K562 (cell line): ENCODE results near the gene KCNJ12. TPM values are rescaled to one million over a fixed set of nuclear protein-coding genes. Genes with fewer than 3 reads are reported as not detected.
"Not testable (repeated sequence)": the region's sequence is repeated elsewhere in the genome, so short reads cannot be mapped to it uniquely, and the experiment has no call there.

ENCODE experiments used
- ATAC-seq: fragments of 200-7000 bp; cut with Tn5 transposase; 3 replicates; pipeline ENCODE4 v1.9.1; 2020; ENCODE audit warnings: moderate library complexity
- BruUV-seq: library from RNA; stranded (reverse); fragments of 400-500 nt; replicated peaks from 2 replicates; lab custom pipeline; 2021; lab: Mats Ljungman, UMichigan
- CTCF ChIA-PET: fragments of 300-600 bp; formaldehyde crosslinking; extraction: SDS; loops from one replicate; lab custom pipeline; 2021; ENCODE audit warnings: low intra/inter-chr PET ratio; lab: Yijun Ruan, JAX
- POLR2A ChIA-PET: fragments of 300-600, 350-650 bp; sonication (Branson Sonifier 250); formaldehyde crosslinking; extraction: SDS; loops from one replicate; lab custom pipeline; 2021; ENCODE audit warnings: antibody characterized with exemption, inconsistent platforms; lab: Yijun Ruan, JAX
- DNase-seq, 4 experiments: peaks; one replicate each; pipeline versions ENCODE4 v3.0.0 to v3.0.0-alpha.2; 2011 to 2018; ENCODE audit warnings: low spot score in 3 of 4, mixed read lengths in 3 of 4; ENCODE audit errors: extremely low read depth in 1 of 4
- FAIRE-seq: peaks from 2 replicates; lab custom pipeline; 2011; peaks lifted over from hg19 to GRCh38; lab: Jason Lieb, UNC
- H2AFZ ChIP-seq: 2 replicates; pipeline ENCODE4 v1.6.0; 2011; ENCODE audit warnings: low read depth, low read length, control low read depth, inconsistent platforms
- H3K27ac ChIP-seq: fragments of 200-600 bp; 3 replicates; pipeline ENCODE4 v1.8.0; 2011; ENCODE audit warnings: low read depth, mild to moderate bottlenecking, control low read depth, inconsistent platforms, low read length, moderate library complexity, mixed read lengths; ENCODE audit errors: extremely low read depth
- H3K27me3 ChIP-seq, 2 experiments: fragments of 300-600 bp in 1 of 2; 2 replicates in 1 of 2; 3 replicates in 1 of 2; pipeline versions ENCODE4 v1.6.0 to v1.8.0; 2011; ENCODE audit warnings: inconsistent platforms in 2 of 2, low read length in 2 of 2, mild to moderate bottlenecking in 1 of 2, mixed read lengths in 1 of 2, moderate library complexity in 1 of 2; ENCODE audit not compliant: control insufficient read depth in 2 of 2, insufficient read depth in 2 of 2
- H3K36me3 ChIP-seq: fragments of 300-600 bp; 3 replicates; pipeline ENCODE4 v1.8.0; 2011; ENCODE audit warnings: mild to moderate bottlenecking, low read length, inconsistent platforms; ENCODE audit not compliant: control insufficient read depth, insufficient read depth
- H3K4me1 ChIP-seq, 2 experiments: fragments of 200-600 bp in 1 of 2; replicated peaks in 1 of 2; 2 replicates in 1 of 2; 3 replicates in 1 of 2; pipeline versions ENCODE4 v1.5.1 to v1.8.0; 2011; ENCODE audit warnings: inconsistent platforms in 2 of 2, low read length in 2 of 2, mild to moderate bottlenecking in 1 of 2, mixed read lengths in 1 of 2, moderate library complexity in 1 of 2; ENCODE audit not compliant: control insufficient read depth in 2 of 2, insufficient read depth in 2 of 2
- H3K4me2 ChIP-seq: 2 replicates; pipeline ENCODE4 v1.6.1; 2011; ENCODE audit warnings: low read length, control low read depth, inconsistent platforms, mixed read lengths; ENCODE audit not compliant: insufficient read depth
- H3K4me3 ChIP-seq: fragments of 200-600 bp; sonication (generic), shearing (Covaris generic); 2 replicates; pipeline ENCODE4 v1.5.1; 2016; ENCODE audit warnings: control low read depth, inconsistent platforms
- H3K79me2 ChIP-seq: fragments of 200-600 bp; 3 replicates; pipeline ENCODE4 v1.8.0; 2011; ENCODE audit warnings: low read length, inconsistent platforms; ENCODE audit not compliant: control insufficient read depth, insufficient read depth
- H3K9ac ChIP-seq, 2 experiments: 2 replicates each; pipeline versions ENCODE4 v1.6.0 to v1.6.1; 2011; ENCODE audit warnings: low read depth in 2 of 2, low read length in 2 of 2, control low read depth in 1 of 2, inconsistent platforms in 1 of 2, mild to moderate bottlenecking in 1 of 2, mixed read lengths in 1 of 2; ENCODE audit not compliant: insufficient read depth in 1 of 2
- H3K9me1 ChIP-seq: one replicate; pipeline ENCODE4 v1.6.0; 2011; ENCODE audit warnings: inconsistent platforms, mild to moderate bottlenecking, low read length, moderate library complexity; ENCODE audit not compliant: control insufficient read depth, insufficient read depth
- H3K9me3 ChIP-seq: replicated peaks from 2 replicates; pipeline ENCODE4 v1.5.1; 2011; ENCODE audit warnings: low read depth, low read length, inconsistent platforms; ENCODE audit not compliant: control insufficient read depth, insufficient read depth
- H4K20me1 ChIP-seq: replicated peaks from 2 replicates; pipeline ENCODE4 v1.6.1; 2011; ENCODE audit warnings: low read length, inconsistent platforms, mixed read lengths; ENCODE audit not compliant: control insufficient read depth, insufficient read depth
- ATF3 ChIP-seq, 2 experiments: fragments of 450-650 bp in 1 of 2; sonication (generic) in 1 of 2; formaldehyde crosslinking in 1 of 2; IDR thresholded peaks in 1 of 2; conservative IDR thresholded peaks in 1 of 2; 2 replicates each; pipeline versions ENCODE4 v1.6.1 to v1.8.1; 2016 to 2023; ENCODE audit warnings: mild to moderate bottlenecking in 2 of 2, moderate library complexity in 2 of 2, inconsistent platforms in 1 of 2, missing genetic modification reagents in 1 of 2
- CEBPG ChIP-seq, 3 experiments: fragments of 200-800 bp in 1 of 3; sonication (Bioruptor generic) in 1 of 3; sonication (generic) in 1 of 3; formaldehyde crosslinking in 1 of 3; IDR thresholded peaks in 2 of 3; conservative IDR thresholded peaks in 1 of 3; 2 replicates each; pipeline versions ENCODE4 v1.6.1 to v1.8.0; 2016 to 2022; ENCODE audit warnings: missing compliant biosample characterization in 2 of 3, missing genetic modification characterization in 2 of 3, mild to moderate bottlenecking in 1 of 3, missing genetic modification reagents in 1 of 3
- RBM25 ChIP-seq: fragments of 200-400 bp; formaldehyde crosslinking; IDR thresholded peaks from 2 replicates; pipeline ENCODE4 v1.6.1; 2018; ENCODE audit warnings: low read length, low read depth, moderate library complexity; ENCODE audit not compliant: severe bottlenecking
- YY1 ChIP-seq, 3 experiments: IDR thresholded peaks; 2 replicates each; pipeline ENCODE4 v1.6.1; 2011; ENCODE audit warnings: low read length in 2 of 3, mild to moderate bottlenecking in 2 of 3, moderate library complexity in 2 of 3, borderline replicate concordance in 1 of 3, control low read depth in 1 of 3, low read depth in 1 of 3; ENCODE audit not compliant: insufficient read depth in 3 of 3, insufficient replicate concordance in 2 of 3, control insufficient read depth in 1 of 3, insufficient read length in 1 of 3; ENCODE audit errors: extremely low read depth in 1 of 3
- WGBS: fragments of 100-300 bp; shearing (Covaris generic); methylation state at CpG from one replicate; pipeline ENCODE4 v1.1.6; 2016; ENCODE audit warnings: low coverage, mixed read lengths; ENCODE audit not compliant: insufficient coverage; ENCODE audit errors: missing lambda C conversion rate; 5-methylcytosine and 5-hydroxymethylcytosine counted together
- in situ Hi-C: fragments of 300-500 bp; cut with MboI; formaldehyde crosslinking; loops from 4 replicates; pipeline ENCODE4 v1.15.0; 2018; ENCODE audit warnings: inconsistent platforms, mixed read lengths
- intact Hi-C: fragments of 100-400 bp; cut with micrococcal nuclease; formaldehyde crosslinking; loops from 2 replicates; pipeline ENCODE4 v1.14.2; 2022
- polyA plus RNA-seq, 8 experiments: library from polyadenylated mRNA; depleted of rRNA in 4 of 8; stranded (reverse) in 5 of 8; unstranded in 3 of 8; fragments of >200 nt; fragmentation: Nextera tagmentation in 2 of 8; fragmentation: Illumina TruSeq in 1 of 8; extraction: Ambion mirVana in 2 of 8; extraction: Trizol in 1 of 8; gene quantifications; 2 replicates each; pipeline versions ENCODE4 v1.2.1 to v1.2.3, GENCODE V29; 2011 to 2014; ENCODE audit warnings: inconsistent platforms in 1 of 8, missing spikeins in 1 of 8
- total RNA-seq, 7 experiments: library from RNA; depleted of rRNA in 6 of 7; stranded (reverse); fragments of >200 nt in 6 of 7; fragmentation: Illumina TruSeq in 2 of 7; extraction: Trizol in 2 of 7; gene quantifications; 2 replicates each; pipeline versions ENCODE4 v1.2.1 to v1.2.3, GENCODE V29; 2011 to 2021; ENCODE audit warnings: low replicate concordance in 1 of 7

Gene KCNJ12
- total and polyA plus RNA-seq, 9 of the 15 experiments (the other 6 are each of a cell fraction or from before 2014, with no cell fraction given), result 0.02 TPM; not detected in 8

GRCh38 chr17:21336541-21337294, 39.4 kb upstream of the KCNJ12 start:
- FAIRE-seq; H3K79me2 ChIP-seq; in situ Hi-C loops; H3K36me3 ChIP-seq; H3K9me1 ChIP-seq; H3K4me1 ChIP-seq; H3K9ac ChIP-seq; H3K4me3 ChIP-seq; POLR2A ChIA-PET; intact Hi-C loops; H4K20me1 ChIP-seq; CTCF ChIA-PET; H3K27ac ChIP-seq; H2AFZ ChIP-seq; H3K4me2 ChIP-seq; H3K9me3 ChIP-seq; BruUV-seq; H3K27me3 ChIP-seq; TF ChIP-seq ATF3 (CRISPR knock-in tag; conservative IDR thresholded peaks at IDR 0.05): not testable (repeated sequence)
- DNase-seq, result peak in 1 of 4 experiments; percentile 12
- TF ChIP-seq RBM25 (peak; percentile 44), YY1 (IDR thresholded peaks at IDR 0.05; ENCODE audit: borderline replicate concordance in 1 of 3, control insufficient read depth in 1 of 3, extremely low read depth in 1 of 3, insufficient read depth in 3 of 3, insufficient read length in 1 of 3, insufficient replicate concordance in 2 of 3, low read depth in 1 of 3, low read length in 2 of 3) (peak in 1 of 3 experiments; percentile 6), CEBPG (CRISPR knock-in tag; IDR thresholded peaks at IDR 0.05) (peak; percentile 73), CEBPG (tag; conservative IDR thresholded peaks at IDR 0.05 in 1 of 2, IDR thresholded peaks at IDR 0.05 in 1 of 2) (peak in 1 of 2 experiments; percentile 44; a peak in 1 of 4 replicates), ATF3 (IDR thresholded peaks at IDR 0.05) (peak; percentile 43; the same call in 1 of the 2 replicates)
- WGBS, result 17% methylated on average over 3 of the region's 4 CpGs
- peak; percentile 54 for ATAC-seq

GRCh38 chr17:21337981-21338625, 38.1 kb upstream of the KCNJ12 start:
- H3K4me3 ChIP-seq, H3K27me3 ChIP-seq, FAIRE-seq, CTCF ChIA-PET, H3K9ac ChIP-seq, H3K36me3 ChIP-seq, POLR2A ChIA-PET, H3K79me2 ChIP-seq, H3K27ac ChIP-seq, in situ Hi-C loops, H4K20me1 ChIP-seq, intact Hi-C loops, H2AFZ ChIP-seq, H3K9me1 ChIP-seq, ATAC-seq, H3K4me1 ChIP-seq, DNase-seq, H3K4me2 ChIP-seq, H3K9me3 ChIP-seq, BruUV-seq: not testable (repeated sequence)
- WGBS, result 5% methylated on average over 8 of the region's 8 CpGs
